HG03066 (cell line): ENCODE measurements around the gene KRT40.

Source experiments
- ATAC-seq: cut with Tn5 transposase; IDR thresholded peaks from one replicate; pipeline ENCODE4 v1.9.1; 2021; ENCODE audit warnings: low read depth; ENCODE audit not compliant: unreplicated experiment

Gene KRT40

DNA sequence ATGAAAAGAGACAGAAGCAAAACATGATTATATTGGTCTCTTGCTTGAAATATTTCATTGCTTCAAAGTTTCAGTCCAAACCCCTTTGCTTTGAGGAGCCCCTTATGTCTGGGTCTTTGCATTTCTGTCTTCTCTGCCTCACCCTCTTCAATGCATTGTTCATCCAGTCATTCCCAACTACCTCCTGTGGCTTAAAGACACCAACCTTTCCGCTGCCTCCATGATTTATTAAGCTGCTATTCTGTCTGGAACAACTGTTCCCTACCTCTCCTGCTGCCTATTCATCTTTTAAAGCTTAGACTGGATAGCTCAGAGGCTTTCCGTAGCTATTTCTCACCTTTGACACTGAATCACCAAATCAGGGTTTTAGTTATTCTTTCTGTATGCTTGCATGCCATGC is 13.2 kb upstream of the KRT40 start:
- ATAC-seq: no peak

DNA sequence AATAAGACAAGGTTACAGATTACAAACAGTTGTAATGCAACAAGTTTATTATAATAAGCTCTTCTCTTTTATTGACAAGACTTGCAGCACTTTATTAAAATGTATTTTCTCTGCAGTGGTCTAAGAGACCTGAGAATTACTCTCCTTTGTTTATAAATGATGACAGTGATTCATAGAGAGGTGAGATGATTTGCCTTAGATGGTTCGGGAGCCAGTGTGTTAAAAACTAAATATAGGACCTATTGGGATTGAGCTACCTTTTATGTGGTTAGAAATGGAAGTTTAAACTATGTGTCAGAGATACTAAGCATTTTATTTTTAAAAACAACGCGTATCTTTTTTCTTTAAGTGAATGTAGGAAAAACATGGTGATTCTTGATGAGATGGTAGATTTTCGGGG is 12.7 kb upstream of the KRT40 start:
- ATAC-seq: no peak

DNA sequence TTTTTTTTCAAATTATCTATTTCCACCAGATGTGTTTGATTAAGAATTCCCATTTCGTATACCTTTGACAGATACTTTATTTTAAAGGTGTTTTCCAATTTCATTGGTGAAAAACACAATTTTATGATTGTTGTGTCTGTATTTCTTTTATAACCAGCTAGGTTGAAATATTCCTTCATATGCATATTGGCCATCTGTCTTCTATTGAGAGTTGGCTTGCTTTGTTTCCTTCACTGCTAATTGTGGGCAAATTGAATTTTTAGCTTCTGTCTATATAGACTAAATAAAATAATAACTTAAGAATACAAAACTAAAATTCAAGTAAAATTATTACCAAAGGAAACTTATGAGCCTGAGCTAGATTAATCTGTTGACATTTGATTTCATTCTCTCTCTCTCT is 11.0 kb upstream of the KRT40 start:
- no peak for ATAC-seq

DNA sequence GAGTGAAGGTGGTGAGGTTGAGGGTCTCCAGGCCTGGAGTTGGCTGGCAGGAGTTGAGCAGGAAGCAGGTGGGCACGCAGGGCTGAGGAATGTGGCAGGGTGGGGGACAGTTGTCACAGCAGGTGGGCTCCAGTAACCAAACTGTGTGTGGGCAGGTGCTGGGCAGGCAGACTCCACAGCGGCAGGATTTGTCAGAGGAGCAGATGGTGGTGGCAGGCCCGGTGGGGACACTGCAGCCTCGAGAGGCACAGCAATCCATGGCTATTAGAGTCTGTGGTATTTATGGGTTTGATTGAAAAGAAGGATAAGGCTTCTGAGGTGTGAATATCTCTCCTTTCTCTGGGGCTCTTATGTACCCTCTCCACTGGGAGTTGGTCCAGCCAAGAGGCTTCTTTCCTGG is 9.7 kb upstream of the KRT40 start, which contains the start of gene KRTAP3-3:
TSS of gene KRTAP3-3 (minus strand) at position 326 of the 400 bp plus-strand sequence. CDS start at position 259, 67 bp downstream.
- ATAC-seq: no peak

- no peak for ATAC-seq
Observed at GRCh38 chr17:40993084-40993483, 9.0 kb upstream of the KRT40 start.

GRCh38 chr17:40992666-40993065 is 8.5 kb upstream of the KRT40 start:
- ATAC-seq: no peak

GRCh38 chr17:40986920-40987319 is 2.8 kb upstream of the KRT40 start:
- no peak for ATAC-seq

- ATAC-seq: no peak
Observed at GRCh38 chr17:40981115-40981514, 3.0 kb downstream of the KRT40 start.

DNA sequence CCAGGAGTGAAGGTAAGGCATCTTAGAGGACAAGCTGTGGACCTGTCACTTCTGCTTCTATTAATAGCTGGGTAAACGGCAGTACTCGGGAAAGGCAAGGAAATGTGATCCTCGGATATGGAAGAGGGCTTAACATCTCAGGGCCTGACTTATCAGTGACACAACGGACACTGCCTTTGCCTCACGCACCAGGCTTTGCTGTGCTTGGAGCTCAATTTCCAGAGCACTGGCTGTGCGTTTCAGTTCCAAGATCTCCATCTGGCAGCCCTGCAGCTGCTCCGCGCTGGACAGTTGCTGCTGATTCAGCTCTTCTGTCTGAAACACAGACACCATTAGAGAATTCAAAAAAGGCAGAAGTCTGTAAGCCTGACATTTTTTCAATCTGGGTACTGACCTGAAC is 3.5 kb downstream of the KRT40 start:
- ATAC-seq: no peak

- no peak for ATAC-seq
Observed at GRCh38 chr17:40980117-40980516, 4.0 kb downstream of the KRT40 start.

- ATAC-seq: no peak
Observed at GRCh38 chr17:40978575-40979151, 5.5 kb downstream of the KRT40 start.

- ATAC-seq: no peak
Observed at GRCh38 chr17:40975516-40975915, 8.6 kb downstream of the KRT40 start.

- no peak for ATAC-seq
Observed at GRCh38 chr17:40974366-40974765, 9.8 kb downstream of the KRT40 start.

DNA sequence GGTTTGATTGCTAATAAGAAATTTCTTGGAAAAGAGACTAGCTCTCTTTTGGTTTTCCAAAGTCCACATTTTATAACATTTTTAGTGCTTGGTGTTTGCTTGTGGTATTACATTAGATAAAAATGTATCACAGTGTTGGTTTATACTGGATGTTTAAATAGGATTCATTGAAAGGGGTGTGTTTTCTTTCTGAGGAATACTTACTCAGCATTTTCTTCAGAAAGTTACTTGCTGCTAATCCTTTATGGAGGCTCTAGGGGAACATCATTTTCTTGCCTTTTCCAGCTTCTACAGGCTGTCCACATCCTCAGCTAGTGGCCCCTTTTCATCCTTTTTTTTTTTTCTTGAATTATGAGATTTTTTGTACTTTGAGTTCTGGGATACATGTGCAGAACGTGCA is 16.5 kb downstream of the KRT40 start:
- no peak for ATAC-seq

DNA sequence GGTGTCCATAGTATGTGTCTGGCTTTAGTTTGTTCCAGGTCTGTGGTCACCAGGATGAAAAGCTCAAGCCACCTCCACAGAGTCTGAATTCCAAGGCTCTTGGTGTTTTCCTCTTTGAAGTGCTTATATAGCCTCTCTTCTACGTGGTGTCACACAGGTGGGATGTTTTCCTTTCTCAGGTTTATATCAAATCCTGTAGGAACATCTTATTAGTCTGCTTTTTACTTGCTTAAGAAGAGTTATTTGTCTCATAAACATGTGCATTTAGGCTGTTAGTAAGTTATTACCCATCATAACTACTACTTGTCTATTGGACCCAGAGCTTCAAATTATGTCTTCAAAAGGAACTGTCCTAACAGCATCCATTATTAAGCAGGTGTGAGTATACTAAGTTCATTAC is 17.3 kb downstream of the KRT40 start, which contains the start of gene KRT39:
TSS of gene KRT39 (minus strand) at position 101 of the 400 bp plus-strand sequence. CDS start at position 9, 92 bp downstream.
- ATAC-seq: no peak

GRCh38 chr17:40963838-40964237 is 20.3 kb downstream of the KRT40 start:
- no peak for ATAC-seq

DNA sequence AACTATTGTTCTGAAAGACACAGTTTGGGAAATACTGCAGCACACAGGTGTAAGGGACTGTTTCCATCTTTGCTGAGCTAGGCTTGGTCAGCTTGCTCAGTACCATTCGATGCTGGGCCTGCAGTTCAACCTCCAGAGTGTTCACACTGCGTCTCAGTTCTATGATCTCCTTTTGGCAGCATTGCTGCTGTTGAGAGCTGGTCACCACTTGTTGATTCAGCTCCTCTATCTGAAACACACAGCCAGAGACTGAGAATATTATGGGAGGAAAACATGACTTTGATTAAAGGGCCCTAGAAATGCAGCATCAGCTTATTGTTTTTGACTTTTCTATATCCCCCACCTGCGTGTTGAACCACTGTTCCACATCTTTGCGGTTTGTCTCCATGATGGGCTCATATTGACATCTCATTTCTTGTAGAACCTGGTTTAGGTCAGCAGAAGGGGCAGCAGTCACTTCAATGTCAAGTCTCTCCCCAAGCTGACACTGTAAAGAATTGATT is 22.0 kb downstream of the KRT40 start:
- no peak for ATAC-seq

DNA sequence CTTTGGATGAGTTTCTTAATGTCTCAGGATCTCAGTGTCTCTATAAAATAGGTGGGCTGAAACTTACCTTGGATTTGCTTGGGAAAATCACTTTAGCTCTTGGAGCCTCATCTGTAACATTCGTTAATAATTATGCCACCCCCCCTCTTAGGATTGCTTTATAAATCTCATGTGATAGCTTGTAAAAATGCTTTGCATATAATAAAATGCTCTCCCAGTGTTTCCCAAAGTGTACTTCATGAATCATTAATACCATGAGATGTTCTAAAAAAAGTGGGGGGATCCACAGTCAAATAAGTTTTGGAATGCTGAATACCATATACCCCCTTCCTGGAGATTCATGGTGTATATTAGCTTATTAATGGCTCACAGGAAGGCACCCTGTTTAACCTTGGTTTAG is 22.5 kb downstream of the KRT40 start:
- ATAC-seq: no peak

- no peak for ATAC-seq
Observed at GRCh38 chr17:40960144-40960543, 24.0 kb downstream of the KRT40 start.

DNA sequence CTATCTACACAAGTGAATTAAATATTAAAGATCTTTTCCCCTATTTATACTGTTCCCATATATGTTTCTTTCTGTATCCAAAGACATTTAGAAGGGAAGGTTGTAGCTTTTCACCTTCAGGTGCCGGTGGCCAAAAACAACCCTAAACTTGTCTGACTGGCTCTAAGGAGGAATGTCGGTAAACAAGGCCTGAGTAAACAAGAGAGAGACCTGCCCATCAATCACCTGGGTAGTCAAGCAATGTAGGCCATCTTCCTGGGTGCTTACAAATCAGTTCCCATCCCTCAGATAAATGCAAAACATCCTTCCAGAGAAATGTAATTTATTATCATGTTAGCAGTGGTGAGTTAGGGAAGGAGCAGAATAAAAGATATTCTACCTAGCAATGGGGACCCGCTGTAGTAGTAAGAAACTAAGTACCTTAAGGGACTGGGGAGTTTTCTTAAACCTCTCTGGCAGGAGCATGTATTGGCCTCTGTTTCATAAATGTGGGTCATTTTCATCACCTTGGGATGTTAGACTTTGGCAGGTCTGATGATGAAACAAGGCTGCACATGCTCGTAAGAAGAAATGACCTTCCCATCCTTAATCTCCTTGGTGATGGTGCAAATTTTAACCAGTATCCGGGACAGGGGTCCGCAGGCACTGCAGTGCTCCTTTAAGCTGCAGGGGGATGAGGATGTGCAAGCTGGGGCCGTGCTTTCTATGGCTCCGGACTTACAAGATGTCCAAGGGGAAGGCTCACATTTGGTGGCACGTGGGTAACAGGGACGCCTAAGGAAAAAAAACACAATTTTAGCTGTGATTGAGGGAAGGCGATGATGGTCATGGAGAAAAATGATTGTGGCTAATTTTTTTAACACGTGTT is 25.8 kb downstream of the KRT40 start:
- no peak for ATAC-seq

GRCh38 chr17:40956401-40957254 is 27.5 kb downstream of the KRT40 start:
- ATAC-seq: no peak
